Measurements from ENCODE around the gene MRPL12.

Gene MRPL12

DNA sequence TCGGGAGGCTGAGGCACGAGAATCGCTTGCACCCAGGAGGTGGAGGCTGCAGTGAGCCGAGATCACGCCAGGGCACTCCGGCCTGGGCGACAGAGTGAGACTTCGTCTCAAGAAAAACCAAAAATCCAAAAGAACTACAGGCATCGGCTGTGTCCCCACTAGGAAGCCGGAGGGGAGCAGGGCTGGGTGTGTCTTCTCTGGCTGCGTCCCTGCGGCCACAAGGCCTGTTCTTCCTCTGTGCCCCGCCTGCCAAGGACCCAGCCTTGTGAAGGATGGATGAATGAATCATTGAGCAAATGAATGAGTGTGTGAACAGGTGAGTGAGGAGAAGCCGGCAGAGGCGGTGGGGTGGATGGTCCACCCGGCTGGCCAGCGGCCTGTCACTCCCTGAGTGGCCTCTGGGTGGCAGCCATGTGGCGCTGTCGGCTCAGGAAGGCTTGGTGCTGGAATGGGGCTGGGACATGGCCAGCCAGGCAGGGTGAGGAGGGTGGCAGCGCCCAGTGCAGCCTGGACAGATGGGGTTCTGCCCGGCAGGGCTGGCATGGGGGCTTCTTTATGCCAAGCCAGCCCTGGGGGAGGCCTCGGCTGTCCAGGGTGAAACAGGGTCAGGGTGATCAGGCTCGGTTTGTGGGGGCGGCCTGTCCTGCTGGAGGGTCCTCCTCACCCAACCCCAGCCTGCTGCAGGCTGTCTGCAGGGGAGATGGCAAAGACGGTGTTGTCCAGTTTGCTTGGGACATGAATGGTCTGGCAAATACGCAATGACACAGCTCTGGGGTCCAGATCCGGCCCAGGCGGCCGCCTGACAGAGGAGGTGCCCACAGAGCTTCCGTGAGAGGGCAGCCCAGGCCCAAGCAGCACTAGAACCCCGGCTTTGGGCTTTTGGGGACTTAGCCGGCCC is 30.6 kb downstream of the MRPL12 start:
- no peaks in the 10 kb centered on the region for H3K36me3 ChIP-seq (ENCODE audit: low read length)
- no peaks in the 10 kb centered on the region for H3K9me2 ChIP-seq (replicated peaks; ENCODE audit: insufficient read depth, low read length)
- H3K27ac ChIP-seq (ENCODE audit: low read depth, low read length) = no peak overlapping the region
- no peak overlapping the region for H3K4me2 ChIP-seq (ENCODE audit: low read depth, low read length, poor library complexity, severe bottlenecking)
- no peaks in the 10 kb centered on the region for H3K79me2 ChIP-seq (ENCODE audit: insufficient read depth, low read length)
- no peak overlapping the region for H2AFZ ChIP-seq (ENCODE audit: low read depth, low read length, severe bottlenecking)
- H3K27me3 ChIP-seq (ENCODE audit: low read length) = no peaks in the 10 kb centered on the region
- H3K9ac ChIP-seq (ENCODE audit: low read length) = no peak overlapping the region
- no peaks in the 10 kb centered on the region for H3K9me3 ChIP-seq (ENCODE audit: insufficient read depth, low read length)
- H4K20me1 ChIP-seq (ENCODE audit: low read depth, low read length) = no peaks in the 10 kb centered on the region
- H3K4me3 ChIP-seq (ENCODE audit: insufficient read depth, low read length, poor library complexity, severe bottlenecking) = no peak overlapping the region
- no peaks in the 10 kb centered on the region for H3F3A ChIP-seq (ENCODE audit: insufficient read depth)
- no peak for TF ChIP-seq EZH2phosphoT487 (conservative IDR thresholded peaks at IDR 0.05; ENCODE audit: low read length)
- TF ChIP-seq, protein P1, sequence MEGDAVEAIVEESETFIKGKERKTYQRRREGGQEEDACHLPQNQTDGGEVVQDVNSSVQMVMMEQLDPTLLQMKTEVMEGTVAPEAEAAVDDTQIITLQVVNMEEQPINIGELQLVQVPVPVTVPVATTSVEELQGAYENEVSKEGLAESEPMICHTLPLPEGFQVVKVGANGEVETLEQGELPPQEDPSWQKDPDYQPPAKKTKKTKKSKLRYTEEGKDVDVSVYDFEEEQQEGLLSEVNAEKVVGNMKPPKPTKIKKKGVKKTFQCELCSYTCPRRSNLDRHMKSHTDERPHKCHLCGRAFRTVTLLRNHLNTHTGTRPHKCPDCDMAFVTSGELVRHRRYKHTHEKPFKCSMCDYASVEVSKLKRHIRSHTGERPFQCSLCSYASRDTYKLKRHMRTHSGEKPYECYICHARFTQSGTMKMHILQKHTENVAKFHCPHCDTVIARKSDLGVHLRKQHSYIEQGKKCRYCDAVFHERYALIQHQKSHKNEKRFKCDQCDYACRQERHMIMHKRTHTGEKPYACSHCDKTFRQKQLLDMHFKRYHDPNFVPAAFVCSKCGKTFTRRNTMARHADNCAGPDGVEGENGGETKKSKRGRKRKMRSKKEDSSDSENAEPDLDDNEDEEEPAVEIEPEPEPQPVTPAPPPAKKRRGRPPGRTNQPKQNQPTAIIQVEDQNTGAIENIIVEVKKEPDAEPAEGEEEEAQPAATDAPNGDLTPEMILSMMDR (IDR thresholded peaks at IDR 0.05; ENCODE audit: insufficient read depth, low read length, poor library complexity, severe bottlenecking) = peak; percentile 59

DNA sequence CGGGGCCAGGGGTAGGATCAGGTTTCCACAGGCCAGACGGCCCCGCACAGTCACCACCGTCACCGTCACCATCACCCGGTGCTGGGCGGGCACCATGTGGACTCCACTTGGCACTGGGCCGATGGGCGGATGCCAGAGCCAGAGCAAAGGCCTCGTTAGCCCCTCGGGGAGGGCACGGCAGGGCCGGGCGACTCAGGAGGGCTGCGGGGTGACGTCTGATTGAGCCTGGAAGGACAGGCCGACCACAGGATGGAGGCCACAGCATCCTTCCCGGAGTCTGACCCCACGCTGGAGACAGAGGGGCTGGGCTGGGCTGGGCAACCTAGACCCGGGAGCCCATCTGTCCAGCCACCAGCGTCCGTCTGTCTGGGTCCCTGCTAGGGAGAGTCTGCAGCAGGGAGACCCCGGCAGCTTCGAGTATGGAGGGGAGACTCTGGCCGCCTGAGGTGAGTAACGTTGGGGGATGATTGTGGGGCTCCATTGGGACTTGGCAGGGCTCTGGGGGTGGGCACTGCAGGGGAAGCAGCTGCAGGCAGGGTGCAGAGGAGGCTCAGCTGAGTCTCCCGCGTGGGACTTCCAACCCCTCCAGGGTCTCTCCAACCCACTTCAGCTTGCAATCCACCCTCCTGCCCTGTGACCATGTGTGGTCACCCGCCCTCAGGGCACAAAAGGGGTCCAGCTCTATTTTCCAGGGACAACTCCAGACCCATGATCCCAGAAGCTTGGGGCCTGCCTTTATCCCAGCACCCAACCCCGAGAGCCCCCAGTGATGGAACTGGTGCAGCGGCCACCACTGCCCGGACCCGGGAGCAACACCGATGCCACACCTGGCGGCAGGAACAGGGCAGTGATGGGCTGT is 31.5 kb downstream of the MRPL12 start:
- Histone ChIP-seq H3K27ac (ENCODE audit: low read depth, low read length) (no peak overlapping the region), H3K4me2 (ENCODE audit: low read depth, low read length, poor library complexity, severe bottlenecking) (no peak overlapping the region), H3K36me3 (ENCODE audit: low read length) (no peaks in the 10 kb centered on the region), H3K27me3 (ENCODE audit: low read length) (no peaks in the 10 kb centered on the region), H4K20me1 (ENCODE audit: low read depth, low read length) (no peaks in the 10 kb centered on the region), H3K9me3 (ENCODE audit: insufficient read depth, low read length) (no peaks in the 10 kb centered on the region), H3K9ac (ENCODE audit: low read length) (no peak overlapping the region), H3K79me2 (ENCODE audit: insufficient read depth, low read length) (no peaks in the 10 kb centered on the region), H2AFZ (ENCODE audit: low read depth, low read length, severe bottlenecking) (no peak overlapping the region), H3F3A (ENCODE audit: insufficient read depth) (no peaks in the 10 kb centered on the region), H3K4me3 (ENCODE audit: insufficient read depth, low read length, poor library complexity, severe bottlenecking) (no peak overlapping the region), H3K9me2 (replicated peaks; ENCODE audit: insufficient read depth, low read length) (no peaks in the 10 kb centered on the region)
- TF ChIP-seq, protein P1 (IDR thresholded peaks at IDR 0.05; ENCODE audit: insufficient read depth, low read length, poor library complexity, severe bottlenecking) = no peak
- no peak for TF ChIP-seq EZH2phosphoT487 (conservative IDR thresholded peaks at IDR 0.05; ENCODE audit: low read length)

DNA sequence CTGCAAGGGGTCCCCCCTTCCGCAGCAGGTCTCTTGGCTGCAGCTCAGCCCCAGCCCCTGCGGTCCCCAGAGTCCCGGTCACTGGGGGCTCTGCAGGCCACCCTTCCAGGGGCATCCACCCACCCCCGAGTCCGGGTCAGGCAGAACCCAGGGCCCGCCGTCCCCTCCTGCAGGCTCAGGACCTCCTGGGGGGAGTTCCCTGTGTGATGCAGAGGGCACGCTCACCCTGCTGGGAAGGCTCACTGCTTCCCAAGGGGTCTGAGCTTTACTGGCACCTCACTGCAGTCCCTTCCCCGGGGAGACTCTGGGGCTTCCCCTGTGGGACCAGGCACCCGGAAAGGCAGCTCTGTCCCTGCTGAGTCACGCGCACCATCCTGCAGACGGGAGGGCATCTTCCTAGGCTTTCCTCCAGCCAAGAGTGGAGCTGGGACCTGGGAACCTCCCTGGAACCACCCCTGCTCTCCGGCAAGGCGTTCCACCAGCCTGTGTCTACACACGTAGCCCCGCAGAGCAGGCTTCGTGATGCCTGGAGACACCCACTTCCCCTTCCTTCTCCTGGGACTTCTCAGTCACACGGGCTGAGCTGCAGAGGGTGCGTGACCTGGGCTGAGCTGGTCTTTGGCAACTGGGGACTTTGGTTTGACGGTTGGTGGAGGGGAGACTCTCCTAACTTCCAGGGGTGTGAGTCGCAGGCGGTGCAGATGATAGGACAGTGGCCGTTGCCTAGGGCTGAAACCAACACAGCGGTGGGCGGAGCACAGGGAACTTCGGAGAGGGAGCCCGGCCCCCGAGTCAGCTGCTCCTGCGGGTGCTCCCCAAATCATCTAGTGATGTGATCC is 32.3 kb downstream of the MRPL12 start:
- no peak overlapping the region for H3K4me3 ChIP-seq (ENCODE audit: insufficient read depth, low read length, poor library complexity, severe bottlenecking)
- H3K9me3 ChIP-seq (ENCODE audit: insufficient read depth, low read length) = no peaks in the 10 kb centered on the region
- no peak overlapping the region for H2AFZ ChIP-seq (ENCODE audit: low read depth, low read length, severe bottlenecking)
- H4K20me1 ChIP-seq (ENCODE audit: low read depth, low read length) = no peaks in the 10 kb centered on the region
- H3K79me2 ChIP-seq (ENCODE audit: insufficient read depth, low read length) = no peaks in the 10 kb centered on the region
- no peak overlapping the region for H3K4me2 ChIP-seq (ENCODE audit: low read depth, low read length, poor library complexity, severe bottlenecking)
- H3K27me3 ChIP-seq (ENCODE audit: low read length) = no peaks in the 10 kb centered on the region
- H3K36me3 ChIP-seq (ENCODE audit: low read length) = no peaks in the 10 kb centered on the region
- no peak for TF ChIP-seq EZH2phosphoT487 (conservative IDR thresholded peaks at IDR 0.05; ENCODE audit: low read length)
- TF ChIP-seq, protein P1 (IDR thresholded peaks at IDR 0.05; ENCODE audit: insufficient read depth, low read length, poor library complexity, severe bottlenecking) = no peak
- H3K9me2 ChIP-seq (replicated peaks; ENCODE audit: insufficient read depth, low read length) = no peaks in the 10 kb centered on the region
- H3K9ac ChIP-seq (ENCODE audit: low read length) = no peak overlapping the region
- no peak overlapping the region for H3K27ac ChIP-seq (ENCODE audit: low read depth, low read length)
- no peaks in the 10 kb centered on the region for H3F3A ChIP-seq (ENCODE audit: insufficient read depth)

Data from SU-DHL-6 (cell line).